Measurements from ENCODE around the gene TWNK.
"Not testable (repeated sequence)": the region's sequence is repeated elsewhere in the genome, so short reads cannot be mapped to it uniquely, and the experiment has no call there.

TWNK gene

GRCh38 chr10:101032637-101033224 lies 45.4 kb downstream of the TWNK start:
- no peak for DNase-seq

- DNase-seq: no peak
Measured at GRCh38 chr10:101033276-101033675, 45.9 kb downstream of the TWNK start.

GRCh38 chr10:101034404-101034803 lies 47.1 kb downstream of the TWNK start:
- not testable (repeated sequence) for DNase-seq

GRCh38 chr10:101035314-101035713 lies 48.0 kb downstream of the TWNK start:
- no peak for DNase-seq

- no peak for DNase-seq
Measured at GRCh38 chr10:101035916-101036702, 48.8 kb downstream of the TWNK start.

- DNase-seq: no peak
Measured at GRCh38 chr10:101036726-101037125, 49.4 kb downstream of the TWNK start.

GRCh38 chr10:101038484-101038883 lies 51.1 kb downstream of the TWNK start:
- no peak for DNase-seq

- no peak for DNase-seq
Measured at GRCh38 chr10:101040061-101040460, 52.7 kb downstream of the TWNK start.

GRCh38 chr10:101040851-101041250 lies 53.5 kb downstream of the TWNK start:
- DNase-seq: no peak

GRCh38 chr10:101041252-101041761 lies 54.0 kb downstream of the TWNK start:
- DNase-seq: peak; percentile 43

GRCh38 chr10:101042118-101042517 lies 54.8 kb downstream of the TWNK start:
- DNase-seq: no peak

GRCh38 chr10:101042667-101043362 lies 55.5 kb downstream of the TWNK start:
- peak; percentile 95 for DNase-seq

- no peak for DNase-seq
Measured at GRCh38 chr10:101043363-101043707, 56.0 kb downstream of the TWNK start.
